ENCODE data around the gene ASB10.

ASB10 gene

DNA sequence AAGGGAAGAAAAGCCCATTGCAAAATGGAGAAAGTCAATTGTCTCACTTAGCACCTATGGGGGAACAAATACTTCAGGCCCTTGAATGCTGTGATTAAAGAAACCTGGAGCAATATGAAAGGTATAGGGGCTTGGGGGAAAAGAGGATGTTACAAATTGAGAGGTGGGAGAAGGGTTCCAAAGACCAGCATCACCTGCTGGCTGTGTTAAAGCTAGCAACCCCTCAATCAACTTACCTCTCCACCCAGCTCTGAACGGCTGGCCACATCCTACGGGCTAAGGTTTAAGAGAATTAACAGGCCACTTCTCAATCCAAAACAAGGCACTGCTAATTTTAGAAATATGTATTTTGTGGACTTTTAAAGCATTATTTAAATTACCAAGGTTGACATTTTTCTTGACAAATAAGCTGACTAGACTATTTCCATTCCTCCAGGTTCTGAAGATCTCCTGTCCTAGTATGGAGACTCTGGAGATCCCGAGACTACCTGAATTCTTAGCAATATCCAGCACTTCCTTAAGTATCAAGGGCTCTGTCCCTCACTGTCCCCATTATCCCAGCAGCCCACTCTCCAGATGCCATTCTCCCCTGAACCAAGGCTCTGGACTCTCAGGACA is 24.2 kb upstream of the ASB10 start:
- Histone ChIP-seq H3K9me3 (no peaks in the 10 kb centered on the region), H3K36me3 (peaks cover 54% of the 10 kb centered on the region), H4K20me1 (peaks cover 42% of the 10 kb centered on the region), H3K27ac (no peak overlapping the region), H3K27me3 (no peaks in the 10 kb centered on the region), H3K4me3 (no peak overlapping the region), H3K4me2 (no peak overlapping the region), H3K4me1 (peaks cover 17% of the 10 kb centered on the region), H3K9ac (no peak overlapping the region)
- TF ChIP-seq Cebpa-rat (IDR thresholded peaks at IDR 0.05), result no peak

DNA sequence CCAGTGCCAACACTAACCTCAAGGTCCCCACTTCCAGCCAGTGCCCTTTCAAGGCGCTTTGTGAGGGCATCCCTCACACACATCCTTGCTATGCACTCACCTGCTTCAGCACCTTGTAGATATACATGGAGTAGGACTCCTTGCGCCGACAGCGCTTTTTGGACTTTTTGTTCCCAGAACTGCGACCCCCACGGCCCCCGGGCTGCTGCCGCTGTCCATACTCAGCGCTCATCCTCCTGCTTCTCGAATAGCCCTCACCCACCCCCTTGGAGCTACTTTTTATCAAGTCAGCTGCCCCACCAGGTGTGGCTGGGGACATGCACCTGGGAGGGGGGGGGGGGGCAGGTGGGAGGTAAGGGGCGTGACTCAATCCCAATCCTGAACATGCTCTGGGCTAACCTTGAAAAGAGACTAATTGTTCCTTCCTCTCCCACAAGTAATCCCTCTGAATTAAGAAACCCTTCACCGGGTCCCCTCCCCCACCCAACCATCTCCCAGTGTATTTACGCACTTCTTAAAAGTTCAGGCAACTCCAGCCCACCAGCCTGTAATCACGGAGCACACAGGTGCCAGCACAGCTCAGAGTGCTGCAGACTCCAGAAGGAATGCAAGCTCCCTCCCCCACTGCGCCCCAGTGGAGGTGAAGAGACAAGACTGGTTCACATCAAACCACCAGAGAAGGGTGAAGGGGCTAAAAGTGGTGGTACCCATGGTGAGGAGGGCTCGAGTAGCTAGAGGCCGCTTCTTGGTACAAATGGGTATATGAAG is 23.2 kb upstream of the ASB10 start, which contains the start of gene H2BK1:
H2BK1 (minus strand) TSS at position 402 of the 768 bp plus-strand sequence; CDS start at position 232, 170 bp downstream.
- Histone ChIP-seq H3K36me3 (peaks cover 44% of the 10 kb centered on the region), H3K9ac (no peak within 1 kb of the TSS), H3K4me1 (peaks cover 17% of the 10 kb centered on the region), H3K4me2 (no peak within 1 kb of the TSS), H3K4me3 (no peak within 1 kb of the TSS), H3K27me3 (no peaks in the 10 kb centered on the region), H3K27ac (no peak within 1 kb of the TSS), H4K20me1 (peaks cover 36% of the 10 kb centered on the region), H3K9me3 (no peaks in the 10 kb centered on the region)
- TF ChIP-seq Cebpa-rat (IDR thresholded peaks at IDR 0.05), result no peak

DNA sequence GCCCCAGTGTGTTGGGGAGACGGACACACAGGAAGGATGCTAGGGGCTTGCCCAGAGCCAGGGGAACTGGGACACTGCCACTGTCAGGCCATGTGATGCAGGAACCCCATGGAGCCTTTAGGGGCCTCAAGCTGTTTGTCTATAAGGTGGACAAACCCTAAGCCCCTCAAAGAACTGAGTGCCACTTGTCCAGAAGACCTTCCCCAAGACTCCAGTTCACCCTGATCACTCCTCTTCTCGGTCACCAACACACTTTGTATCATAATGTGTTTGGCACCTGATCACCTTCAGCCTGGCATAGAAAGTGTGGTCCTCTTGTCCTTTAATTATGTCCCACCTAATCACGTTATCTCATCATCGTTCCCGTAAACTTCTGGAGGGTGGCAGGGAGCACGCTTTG is 22.5 kb upstream of the ASB10 start:
- no peak for TF ChIP-seq Cebpa-rat (IDR thresholded peaks at IDR 0.05)
- peaks cover 36% of the 10 kb centered on the region for H4K20me1 ChIP-seq
- peaks cover 17% of the 10 kb centered on the region for H3K4me1 ChIP-seq
- no peak overlapping the region for H3K27ac ChIP-seq
- H3K36me3 ChIP-seq, result peaks cover 37% of the 10 kb centered on the region
- H3K9ac ChIP-seq, result no peak overlapping the region
- H3K9me3 ChIP-seq, result no peaks in the 10 kb centered on the region
- no peaks in the 10 kb centered on the region for H3K27me3 ChIP-seq
- no peak overlapping the region for H3K4me3 ChIP-seq
- H3K4me2 ChIP-seq, result no peak overlapping the region

DNA sequence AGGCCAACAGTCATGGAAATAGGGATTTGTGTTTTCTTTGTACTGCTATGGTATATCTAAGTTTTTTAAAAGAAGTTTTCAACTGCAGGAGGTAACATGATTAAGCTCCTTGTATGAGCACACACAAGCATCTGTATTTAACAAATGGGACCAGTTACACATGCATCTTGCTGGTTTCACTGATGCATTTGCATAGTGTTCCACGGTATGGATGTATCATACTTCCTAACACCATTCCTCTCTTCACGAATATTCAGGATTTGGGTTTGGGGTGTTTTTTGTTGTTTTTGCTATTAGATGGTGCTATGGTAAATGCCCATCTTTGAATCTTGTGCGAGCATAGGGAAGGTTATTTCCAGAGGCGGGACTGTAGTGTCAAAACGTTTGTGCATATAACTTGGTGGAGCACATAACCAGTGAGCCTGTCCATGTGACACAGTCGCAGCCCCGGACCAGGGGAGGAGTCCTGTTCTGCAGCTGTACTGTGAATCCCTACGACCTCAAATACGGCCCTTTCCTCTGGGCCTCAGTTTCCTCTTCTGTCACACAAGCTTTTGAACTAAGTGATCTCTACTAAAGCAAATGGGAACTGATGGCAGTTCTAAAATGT is 21.3 kb upstream of the ASB10 start:
- Histone ChIP-seq H3K9ac (no peak overlapping the region), H3K27me3 (peaks cover 3% of the 10 kb centered on the region; the same call in 1 of the 2 replicates), H3K4me3 (no peak overlapping the region), H3K36me3 (peaks cover 25% of the 10 kb centered on the region), H3K4me2 (peak overlapping the region; percentile 70; the same call in 1 of the 2 replicates), H3K4me1 (peaks cover 17% of the 10 kb centered on the region), H3K9me3 (no peaks in the 10 kb centered on the region), H4K20me1 (peaks cover 26% of the 10 kb centered on the region; the same call in 1 of the 2 replicates), H3K27ac (no peak overlapping the region)
- no peak for TF ChIP-seq Cebpa-rat (IDR thresholded peaks at IDR 0.05)

DNA sequence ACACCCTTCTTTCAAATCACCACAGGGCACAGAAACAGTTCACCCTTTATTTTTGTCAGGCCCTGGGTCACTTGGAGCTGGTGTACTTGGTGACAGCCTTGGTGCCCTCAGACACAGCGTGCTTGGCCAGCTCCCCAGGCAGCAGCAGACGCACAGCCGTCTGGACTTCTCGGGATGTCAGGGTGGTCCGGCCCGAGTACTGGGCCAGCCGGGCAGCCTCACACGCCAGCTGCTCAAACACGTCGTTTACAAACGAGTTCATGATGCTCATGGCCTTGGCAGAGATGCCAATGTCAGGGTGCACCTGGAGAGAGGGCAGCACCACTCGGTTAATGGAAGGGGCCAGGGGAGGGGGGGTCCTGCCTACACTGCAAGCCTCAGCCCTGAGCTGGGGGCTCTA is 20.8 kb upstream of the ASB10 start:
- H3K36me3 ChIP-seq, result peaks cover 20% of the 10 kb centered on the region
- peaks cover 9% of the 10 kb centered on the region; the same call in 1 of the 2 replicates for H3K27me3 ChIP-seq
- no peak overlapping the region for H3K4me3 ChIP-seq

DNA sequence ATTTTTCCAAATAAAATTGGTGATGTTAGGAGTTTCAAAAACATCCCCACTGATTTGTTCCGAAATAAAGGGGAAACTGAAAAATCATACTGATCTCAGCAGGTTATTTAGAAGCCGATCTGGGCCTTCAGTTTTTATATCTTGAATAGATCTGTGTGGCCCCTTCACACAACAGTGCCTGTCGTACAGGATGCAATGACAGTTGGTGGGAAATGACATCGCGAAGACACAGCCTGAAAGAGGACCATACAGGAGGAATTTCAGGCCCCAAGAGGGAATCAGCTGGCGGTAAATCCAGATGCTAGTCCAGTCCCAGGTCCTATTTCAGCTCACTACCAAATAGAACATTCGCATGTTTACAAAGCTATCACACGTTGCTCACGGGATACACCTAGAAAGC is 20.3 kb upstream of the ASB10 start:
- H3K4me2 ChIP-seq, result peak overlapping the region; percentile 70
- H3K27me3 ChIP-seq, result peaks cover 12% of the 10 kb centered on the region; the same call in 1 of the 2 replicates
- no peaks in the 10 kb centered on the region for H3K9me3 ChIP-seq
- no peak overlapping the region for H3K9ac ChIP-seq
- peaks cover 15% of the 10 kb centered on the region for H3K36me3 ChIP-seq
- H3K27ac ChIP-seq, result no peak overlapping the region
- no peak overlapping the region for H3K4me3 ChIP-seq
- H3K4me1 ChIP-seq, result peaks cover 17% of the 10 kb centered on the region
- peaks cover 16% of the 10 kb centered on the region; the same call in 1 of the 2 replicates for H4K20me1 ChIP-seq
- TF ChIP-seq Cebpa-rat (IDR thresholded peaks at IDR 0.05), result no peak

More for the DNA sequence above, 20.8 kb upstream of the ASB10 start:
- H3K4me1 ChIP-seq, result peaks cover 17% of the 10 kb centered on the region
- H3K4me2 ChIP-seq, result peak overlapping the region; percentile 70
- no peaks in the 10 kb centered on the region for H3K9me3 ChIP-seq
- H3K9ac ChIP-seq, result no peak overlapping the region
- TF ChIP-seq Cebpa-rat (IDR thresholded peaks at IDR 0.05), result no peak
- peaks cover 21% of the 10 kb centered on the region; the same call in 1 of the 2 replicates for H4K20me1 ChIP-seq
- H3K27ac ChIP-seq, result no peak overlapping the region

DNA sequence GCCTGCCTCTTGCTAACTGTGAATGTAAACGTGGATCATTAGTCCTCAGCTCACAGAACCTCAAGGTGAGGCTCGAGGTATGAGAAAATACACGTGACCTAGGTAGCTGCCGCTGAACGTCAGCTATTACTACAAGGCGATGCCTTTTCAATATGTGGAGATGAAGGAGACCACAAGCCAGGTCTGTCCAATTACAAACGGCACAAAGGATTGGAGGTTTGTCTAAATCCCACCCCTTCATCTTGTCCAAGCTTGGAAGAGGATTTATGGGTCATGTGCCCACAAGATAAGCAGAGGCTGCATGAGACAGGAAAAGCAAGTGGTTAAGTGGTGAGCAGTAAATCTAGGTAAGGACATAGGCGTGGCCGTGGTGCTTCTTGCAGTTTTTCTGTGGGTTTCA is 19.9 kb upstream of the ASB10 start:
- Histone ChIP-seq H3K36me3 (peaks cover 11% of the 10 kb centered on the region; the same call in 1 of the 2 replicates), H3K4me1 (peaks cover 17% of the 10 kb centered on the region), H3K9ac (no peak overlapping the region), H3K27me3 (peaks cover 12% of the 10 kb centered on the region; the same call in 1 of the 2 replicates), H3K4me3 (no peak overlapping the region), H4K20me1 (peaks cover 14% of the 10 kb centered on the region; the same call in 1 of the 2 replicates), H3K27ac (no peak overlapping the region), H3K4me2 (peak overlapping the region; percentile 70), H3K9me3 (no peaks in the 10 kb centered on the region)
- no peak for TF ChIP-seq Cebpa-rat (IDR thresholded peaks at IDR 0.05)

DNA sequence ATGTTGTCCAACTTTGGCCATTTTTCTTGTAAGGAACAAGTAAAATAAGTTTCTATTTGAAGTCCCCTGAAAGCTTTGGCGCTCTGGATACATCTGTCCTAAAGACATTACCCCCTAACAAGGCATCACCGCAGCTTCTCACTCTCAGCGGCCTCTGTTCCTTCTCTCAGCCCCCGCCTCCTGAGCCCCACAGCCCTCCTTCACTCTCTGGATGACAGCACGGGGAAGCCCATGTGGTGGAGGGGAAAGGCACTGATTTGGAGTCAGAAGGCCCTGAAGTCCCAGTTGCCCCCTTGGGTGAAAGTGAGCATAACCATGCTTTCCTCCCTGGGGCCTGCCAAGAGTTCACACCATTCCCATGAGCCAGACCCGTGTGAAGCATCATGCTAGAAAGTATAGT is 18.7 kb upstream of the ASB10 start:
- peaks cover 3% of the 10 kb centered on the region; the same call in 1 of the 2 replicates for H4K20me1 ChIP-seq
- H3K9ac ChIP-seq, result no peak overlapping the region
- no peaks in the 10 kb centered on the region for H3K9me3 ChIP-seq
- 0 out of 2 replicates have a peak, but pooled peaks cover under 1% of the 10 kb centered on the region for H3K36me3 ChIP-seq
- H3K4me2 ChIP-seq, result no peak overlapping the region
- H3K27me3 ChIP-seq, result peaks cover 12% of the 10 kb centered on the region; the same call in 1 of the 2 replicates
- H3K4me3 ChIP-seq, result no peak overlapping the region
- peaks cover 17% of the 10 kb centered on the region for H3K4me1 ChIP-seq
- H3K27ac ChIP-seq, result no peak overlapping the region
- TF ChIP-seq Cebpa-rat (IDR thresholded peaks at IDR 0.05), result no peak

DNA sequence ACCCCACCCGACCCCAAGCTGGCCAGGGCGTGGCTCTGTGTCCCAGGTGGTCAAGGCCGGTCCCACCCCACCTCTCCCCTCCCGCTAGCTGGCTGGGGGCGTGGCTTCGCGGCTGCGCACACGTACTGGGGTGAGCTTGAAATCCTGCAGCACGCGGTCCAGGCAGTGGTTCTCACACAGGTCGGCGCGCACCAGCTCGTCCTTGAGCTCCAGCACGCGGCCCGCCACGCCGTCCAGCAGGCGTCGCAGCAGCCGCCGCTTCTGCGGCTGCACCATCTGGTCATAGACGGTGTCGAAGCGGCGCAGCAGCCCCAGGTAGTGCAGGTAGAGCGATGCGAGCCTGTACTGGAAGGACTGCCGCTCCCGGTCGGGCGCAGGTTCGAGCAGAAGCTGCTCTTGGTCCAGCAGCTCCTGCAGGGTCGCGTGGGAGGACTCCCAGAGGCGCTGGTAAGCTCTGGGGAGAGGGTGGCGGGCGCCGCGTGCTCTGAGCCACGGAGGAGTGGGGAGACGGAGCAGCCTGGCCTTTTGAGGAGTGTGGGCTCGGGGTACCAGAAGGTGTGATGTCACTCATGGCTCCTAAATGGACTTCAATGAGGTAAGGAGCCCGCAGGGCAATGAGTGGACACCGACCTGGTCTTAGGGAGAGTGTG is 17.5 kb upstream of the ASB10 start:
- peaks cover 12% of the 10 kb centered on the region; the same call in 1 of the 2 replicates for H3K27me3 ChIP-seq
- no peak overlapping the region for H3K9ac ChIP-seq
- no peak overlapping the region for H3K4me3 ChIP-seq
- H4K20me1 ChIP-seq, result no peaks in the 10 kb centered on the region
- H3K9me3 ChIP-seq, result no peaks in the 10 kb centered on the region
- no peak overlapping the region for H3K27ac ChIP-seq
- H3K4me2 ChIP-seq, result no peak overlapping the region
- H3K36me3 ChIP-seq, result no peaks in the 10 kb centered on the region
- no peak for TF ChIP-seq Cebpa-rat (IDR thresholded peaks at IDR 0.05)
- peaks cover 17% of the 10 kb centered on the region for H3K4me1 ChIP-seq
